COR-L47 (cell line): ENCODE measurements around the gene DLG1.
"Not testable (repeated sequence)": the region's sequence is repeated elsewhere in the genome, so short reads cannot be mapped to it uniquely, and the experiment has no call there.

Source experiments
- DNase-seq: peaks from one replicate; lab custom pipeline; 2025; lab: John Stamatoyannopoulos, UW

The DLG1 gene

DNA sequence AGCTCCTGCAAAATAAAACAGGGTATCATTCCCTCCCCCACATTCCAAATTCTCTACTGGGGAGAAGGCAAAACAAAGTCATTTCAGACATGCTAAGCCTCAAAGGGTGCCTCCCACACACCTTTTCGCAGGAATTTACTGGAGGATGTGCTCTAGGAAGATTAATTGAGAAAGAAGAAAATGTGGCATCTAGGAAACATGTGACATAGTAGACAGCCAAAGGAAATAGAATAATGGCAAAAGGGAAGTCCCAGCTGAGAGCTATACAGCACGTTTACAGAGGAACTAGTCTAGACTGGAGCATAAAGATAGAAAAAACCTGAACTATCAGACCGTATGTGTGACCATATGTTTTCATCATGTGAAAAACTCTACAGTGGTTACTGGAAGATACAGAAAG, 210.0 kb downstream of the DLG1 start:
- DNase-seq: no peak

- no peak for DNase-seq
These were observed 213.3 kb downstream of the DLG1 start for GRCh38 chr3:197085137-197085536.

- DNase-seq: no peak
These were observed 214.9 kb downstream of the DLG1 start for GRCh38 chr3:197083486-197083885.

GRCh38 chr3:197082871-197083270, 215.5 kb downstream of the DLG1 start:
- no peak for DNase-seq

DNA sequence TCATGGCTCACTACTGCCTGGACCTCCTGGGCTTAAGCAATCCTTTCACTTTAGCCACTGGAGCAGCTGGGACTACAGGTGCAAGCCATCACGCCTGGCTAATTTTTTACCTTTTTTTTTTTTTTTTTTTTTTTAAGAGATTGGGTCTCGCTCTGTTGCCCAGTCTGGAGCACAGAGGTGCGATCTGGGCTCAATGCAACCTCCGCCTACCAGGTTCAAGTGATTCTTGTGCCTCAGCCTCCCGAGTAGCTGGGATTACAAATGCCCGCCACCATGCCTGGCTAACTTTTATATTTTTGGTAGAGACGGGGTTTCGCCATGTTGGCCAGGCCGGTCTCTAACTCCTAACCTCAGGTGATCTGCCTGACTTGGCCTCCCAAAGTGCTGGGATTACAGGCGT, 218.1 kb downstream of the DLG1 start:
- no peak for DNase-seq

DNA sequence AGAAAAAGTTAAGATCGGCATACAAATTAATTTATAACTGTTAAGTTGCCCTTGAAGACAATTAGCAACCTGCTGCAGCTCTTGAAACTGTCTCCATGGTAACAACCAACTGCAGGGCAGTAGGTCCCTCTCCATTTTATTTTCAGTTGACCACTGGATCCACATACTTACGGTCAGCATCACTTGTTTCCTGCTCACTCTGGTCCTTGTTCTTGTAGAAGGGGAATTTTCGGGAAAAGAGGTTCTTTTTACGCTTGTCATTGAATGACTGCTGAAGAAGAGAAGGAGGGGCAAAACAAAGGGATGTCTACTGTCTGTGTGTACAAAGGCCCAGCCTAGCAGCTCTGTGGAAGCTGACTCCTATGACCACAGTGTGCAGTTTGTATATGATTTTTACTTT, 222.0 kb downstream of the DLG1 start:
- no peak for DNase-seq

DNA sequence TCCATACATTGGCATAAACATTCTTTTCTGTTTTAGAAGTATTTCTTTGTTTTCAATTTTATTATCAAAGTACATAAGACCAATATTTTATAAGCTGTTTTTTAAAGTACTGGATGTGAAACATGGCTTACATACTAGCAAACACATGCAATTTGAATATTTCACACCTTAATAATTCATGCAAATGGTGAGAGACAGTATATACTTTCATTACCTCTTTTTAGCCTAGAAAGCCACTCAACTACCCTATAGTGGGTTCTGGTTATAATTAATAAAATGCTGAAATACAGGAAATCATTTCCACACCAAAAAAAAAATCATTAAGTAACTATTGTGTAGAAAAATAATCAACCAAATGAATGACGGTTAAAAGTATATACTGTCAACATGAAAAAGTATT, 230.3 kb downstream of the DLG1 start:
- no peak for DNase-seq

DNA sequence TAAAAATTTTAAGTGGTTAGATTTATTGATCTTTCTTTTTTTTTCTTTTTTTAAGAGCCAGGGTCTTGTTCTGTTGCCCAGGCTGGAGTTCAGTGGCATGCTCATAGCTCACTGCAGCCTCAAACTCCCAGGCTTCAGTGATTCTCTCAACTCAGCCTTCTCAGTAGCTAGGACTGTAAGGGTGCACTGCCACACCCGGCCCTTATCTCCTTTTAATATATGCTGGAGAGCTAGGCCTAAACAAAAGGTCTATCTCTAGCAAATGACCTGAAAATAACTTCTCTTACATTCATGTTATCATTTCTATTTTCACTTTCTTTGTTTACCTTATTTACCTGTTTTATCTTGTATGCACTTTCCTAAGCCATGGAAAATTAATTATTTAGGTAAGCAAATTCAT, 233.6 kb downstream of the DLG1 start:
- no peak for DNase-seq

- no peak for DNase-seq
These were observed 236.0 kb downstream of the DLG1 start for GRCh38 chr3:197062446-197062845.

DNA sequence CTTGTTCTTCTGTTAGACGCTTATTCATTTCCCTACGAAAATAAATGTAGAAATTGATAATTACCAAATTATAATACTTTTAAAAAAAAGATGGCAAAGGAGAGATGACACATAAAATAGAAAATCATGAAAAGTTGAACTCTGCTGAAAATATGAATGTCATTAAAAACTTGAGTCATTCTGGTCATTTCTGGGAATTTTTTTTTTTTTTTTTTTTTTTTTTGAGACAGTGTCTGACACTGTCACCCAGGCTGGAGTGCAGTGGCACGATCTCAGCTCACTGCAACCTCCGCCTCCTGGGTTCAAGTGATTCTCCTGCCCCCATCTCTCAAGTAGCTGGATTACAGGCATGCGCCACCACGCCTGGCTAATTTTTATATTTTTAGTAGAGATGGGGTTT, 246.8 kb downstream of the DLG1 start:
- DNase-seq: not testable (repeated sequence)

GRCh38 chr3:197050511-197050910, 247.9 kb downstream of the DLG1 start:
- DNase-seq: no peak

GRCh38 chr3:197042539-197042938, 255.9 kb downstream of the DLG1 start:
- DNase-seq: no peak

GRCh38 chr3:197041875-197042488, 256.4 kb downstream of the DLG1 start:
- DNase-seq: no peak

DNA sequence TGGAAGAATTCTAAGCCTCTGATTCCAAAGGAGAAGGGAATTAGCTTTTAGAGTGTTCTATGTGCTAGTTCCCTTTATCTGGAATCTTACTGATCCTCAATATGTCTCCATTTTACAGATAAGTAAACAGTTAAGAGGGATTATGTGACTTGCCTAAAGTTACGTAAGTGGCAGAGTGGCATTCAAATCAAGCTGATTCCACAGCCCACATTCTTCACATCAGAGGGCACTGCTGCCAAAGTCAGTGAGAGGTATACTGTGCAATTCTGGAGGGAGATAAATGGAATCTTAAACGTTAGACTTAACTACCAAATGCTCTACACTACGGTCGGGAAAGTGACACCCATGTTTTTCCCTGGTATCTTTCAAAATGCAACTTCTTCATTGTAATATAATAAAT, 257.8 kb downstream of the DLG1 start:
- no peak for DNase-seq

GRCh38 chr3:197038679-197039462, 259.5 kb downstream of the DLG1 start:
- no peak for DNase-seq

DNA sequence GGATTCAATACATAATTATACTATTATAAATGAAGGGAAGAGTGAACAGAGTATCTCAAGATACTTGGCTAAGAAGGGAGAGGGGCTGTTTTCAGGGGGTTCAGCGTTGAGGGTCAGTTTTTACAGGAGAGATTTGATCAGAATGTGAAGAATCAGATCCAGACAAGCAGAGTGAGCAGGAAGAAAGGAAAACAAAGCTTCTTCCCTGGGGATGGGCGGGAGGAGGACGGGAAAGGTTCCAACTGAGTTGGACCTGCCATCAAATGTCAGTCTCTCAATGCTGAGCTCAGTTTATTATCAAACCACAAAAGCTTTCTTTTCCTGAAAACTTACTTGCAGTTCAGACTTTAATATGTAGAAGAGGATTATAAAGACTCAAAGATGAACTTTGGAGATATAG, 262.8 kb downstream of the DLG1 start:
- no peak for DNase-seq

GRCh38 chr3:197034778-197035177, 263.6 kb downstream of the DLG1 start:
- DNase-seq: not testable (repeated sequence)

- not testable (repeated sequence) for DNase-seq
These were observed 264.6 kb downstream of the DLG1 start for GRCh38 chr3:197033764-197034163.

DNA sequence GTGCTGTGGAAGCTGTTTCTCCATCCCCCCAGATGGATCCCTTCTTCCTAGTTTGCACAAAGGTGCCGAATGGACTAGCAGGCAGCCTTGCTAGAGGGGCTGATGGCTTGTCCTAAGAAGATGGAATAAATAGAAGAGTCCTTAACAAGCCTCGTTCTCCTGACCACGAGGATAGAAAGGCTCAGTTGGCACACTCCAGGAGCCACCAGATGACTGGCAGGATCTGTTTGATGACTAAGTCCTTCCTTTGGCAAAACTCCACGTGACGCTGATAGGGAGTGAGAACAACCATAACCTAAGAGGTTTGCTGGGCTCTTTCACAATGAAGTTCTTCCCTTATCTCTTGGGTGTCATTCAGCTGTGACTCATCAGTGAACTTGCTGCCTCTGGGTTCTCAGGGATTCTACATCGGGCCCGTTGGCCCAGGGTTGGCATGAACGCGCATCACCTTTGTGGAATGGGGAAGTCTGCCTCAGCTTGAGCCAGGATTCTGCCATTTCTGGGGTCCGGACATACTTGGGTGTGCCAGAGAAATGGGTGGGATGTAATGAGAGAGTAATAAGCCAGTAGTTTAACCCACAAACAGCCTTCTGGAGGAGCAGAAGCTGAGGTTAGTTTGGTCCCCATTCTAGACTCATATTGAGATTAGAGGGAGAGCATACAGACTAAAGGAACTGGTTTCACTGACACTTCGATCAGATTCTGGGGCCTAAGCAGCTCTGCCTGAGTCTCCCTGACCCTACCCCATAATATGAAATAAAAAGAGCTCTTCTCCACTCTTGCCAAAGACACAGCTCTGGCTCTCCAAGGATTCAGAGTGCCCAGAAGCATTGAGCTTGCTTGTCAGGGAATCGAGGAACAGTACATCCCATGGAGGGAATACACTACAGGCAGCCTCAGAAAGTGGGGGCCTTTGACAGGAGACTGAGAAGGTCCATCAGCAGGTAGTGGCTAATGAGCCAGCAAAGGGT, 266.8 kb downstream of the DLG1 start:
- DNase-seq: no peak

DNA sequence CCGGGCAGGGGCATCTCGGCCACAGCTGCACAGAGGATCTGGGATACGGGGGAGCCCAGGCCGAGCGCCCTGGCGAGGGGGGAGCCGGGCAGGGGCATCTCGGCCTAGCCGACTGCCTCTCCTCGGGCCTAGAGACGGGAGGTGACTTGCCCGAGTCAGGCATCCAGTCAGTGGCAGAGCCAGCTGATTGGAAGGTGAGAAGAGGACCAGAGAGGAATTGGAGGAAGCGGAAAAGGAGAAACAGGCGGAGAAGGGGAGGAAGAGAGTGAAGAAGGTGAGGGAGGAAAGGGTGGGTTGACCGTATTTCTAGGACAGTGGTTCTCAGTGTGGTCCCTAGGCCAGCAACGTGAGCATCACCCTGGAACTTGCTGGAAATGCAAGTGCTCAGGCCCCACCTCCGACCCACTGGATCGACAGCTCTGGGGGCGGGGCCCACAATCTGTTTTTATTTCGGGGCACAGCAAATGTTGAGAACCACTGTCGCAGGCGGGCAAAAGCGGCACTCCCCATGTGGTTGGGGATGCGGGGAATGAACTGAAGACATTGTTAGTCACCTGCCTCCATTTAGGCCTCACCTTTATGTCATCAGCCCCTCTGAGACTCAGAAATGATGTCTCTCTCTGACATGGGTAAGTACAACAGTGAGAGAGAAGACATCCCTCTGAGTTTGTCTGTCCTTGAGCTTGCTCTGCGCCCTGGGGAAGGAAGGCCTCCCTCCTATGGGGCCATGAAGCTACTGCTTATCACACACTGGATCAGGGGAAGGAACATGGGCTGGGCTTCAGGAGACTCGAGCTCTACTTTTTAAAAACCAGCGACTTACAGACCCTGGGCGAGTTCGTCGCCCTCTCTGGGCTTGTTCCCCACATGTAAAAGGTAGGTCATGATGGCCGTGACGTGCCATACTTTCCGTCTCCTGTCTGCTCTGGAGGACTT, 267.8 kb downstream of the DLG1 start:
- DNase-seq: no peak

DNA sequence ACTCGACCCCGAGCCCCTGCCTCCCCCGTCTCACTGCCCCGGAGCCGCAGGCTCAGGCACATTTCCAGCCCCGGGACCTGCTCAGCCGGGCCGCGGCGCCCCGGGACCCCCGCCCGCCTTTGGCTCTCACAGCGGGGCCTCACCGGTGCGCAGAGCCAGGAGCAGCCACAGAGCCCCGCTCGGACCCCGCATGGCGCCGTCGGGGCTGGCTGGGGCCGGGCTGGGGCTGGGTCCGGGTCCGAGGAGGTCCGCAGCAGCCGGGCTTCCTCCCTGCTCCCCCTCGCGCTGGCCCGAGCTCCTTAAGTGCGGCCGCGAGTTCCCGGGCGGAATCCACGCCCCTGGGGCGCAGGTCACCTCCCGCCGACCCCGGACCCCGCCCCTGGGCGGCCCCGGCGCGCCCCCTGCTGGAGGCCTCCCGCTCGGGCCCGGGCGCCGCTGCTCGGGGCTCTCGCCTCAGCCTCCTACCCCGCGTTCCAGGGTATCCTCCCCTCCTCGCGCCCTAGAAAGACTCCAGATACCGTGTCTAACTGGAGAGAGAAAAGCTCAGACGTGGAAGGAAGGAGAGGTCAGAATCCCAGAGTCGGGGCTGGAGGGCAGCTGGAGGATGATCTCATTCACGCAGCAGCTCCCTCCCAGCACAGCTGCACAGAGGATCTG, 268.8 kb downstream of the DLG1 start, which contains the start of gene MELTF:
Gene MELTF, minus strand, starts transcription at position 307 of the 657 bp plus-strand sequence. Its CDS starts 115 bp downstream, at position 192.
- no peak for DNase-seq
